ENCODE measurements around the gene MCM9.

MCM9 gene

DNA sequence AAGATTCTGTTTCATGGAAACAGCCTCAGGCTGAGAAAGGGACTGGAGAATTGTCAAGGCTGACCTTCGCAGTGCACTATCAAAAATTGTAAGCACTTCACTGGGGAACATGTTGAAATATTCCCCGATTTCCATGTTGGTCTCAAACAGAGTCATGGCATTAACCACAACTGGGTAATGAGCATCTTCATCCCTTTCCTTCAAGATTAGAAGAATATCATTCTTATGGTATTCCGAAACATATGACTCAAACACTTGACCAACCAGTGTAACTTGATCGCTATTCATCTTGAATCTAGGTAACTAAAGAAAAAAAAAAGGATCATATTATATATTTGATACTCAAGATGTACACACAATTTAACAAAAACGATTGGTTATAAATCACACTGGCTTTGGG, 3.5 kb downstream of the MCM9 start:
- DNase-seq: no peak

DNA sequence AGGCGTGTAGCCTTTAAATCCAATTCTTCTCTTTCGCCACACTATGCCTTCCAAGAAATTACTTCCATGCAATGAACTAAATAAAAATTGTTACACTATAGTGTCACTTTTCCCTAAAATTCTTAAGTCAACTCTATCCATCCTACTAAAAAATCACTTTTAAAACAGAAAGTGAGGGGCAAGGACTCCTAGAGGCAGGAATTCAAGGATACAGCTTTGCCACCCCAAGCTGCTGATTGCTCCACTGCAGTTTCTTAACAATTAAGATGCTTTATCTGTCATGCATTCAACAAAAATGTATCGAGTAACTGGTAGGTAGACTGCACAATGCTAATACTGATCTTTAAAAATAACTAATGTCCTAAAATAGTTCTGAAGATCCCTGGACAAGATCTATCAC, 4.3 kb downstream of the MCM9 start:
- DNase-seq: no peak

DNA sequence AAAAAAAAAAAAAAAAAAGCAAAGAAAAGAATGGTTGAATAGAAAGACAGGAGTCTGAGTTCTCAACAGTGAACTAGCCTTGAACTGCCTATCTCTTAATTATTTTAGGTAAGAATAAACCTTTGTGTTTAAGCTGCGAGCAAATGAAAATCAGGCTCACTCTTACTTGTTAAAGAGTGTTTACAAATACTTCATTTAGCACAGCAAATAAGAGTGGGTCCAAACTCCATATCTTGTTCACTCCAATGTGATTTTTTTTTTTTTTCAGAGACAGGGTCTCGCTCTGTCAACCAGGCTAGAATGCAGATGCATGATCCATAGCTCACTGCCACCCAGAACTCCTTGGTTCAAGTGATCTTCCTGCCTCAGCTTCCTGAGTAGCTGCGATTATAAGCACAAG, 11.9 kb downstream of the MCM9 start:
- no peak for DNase-seq

DNA sequence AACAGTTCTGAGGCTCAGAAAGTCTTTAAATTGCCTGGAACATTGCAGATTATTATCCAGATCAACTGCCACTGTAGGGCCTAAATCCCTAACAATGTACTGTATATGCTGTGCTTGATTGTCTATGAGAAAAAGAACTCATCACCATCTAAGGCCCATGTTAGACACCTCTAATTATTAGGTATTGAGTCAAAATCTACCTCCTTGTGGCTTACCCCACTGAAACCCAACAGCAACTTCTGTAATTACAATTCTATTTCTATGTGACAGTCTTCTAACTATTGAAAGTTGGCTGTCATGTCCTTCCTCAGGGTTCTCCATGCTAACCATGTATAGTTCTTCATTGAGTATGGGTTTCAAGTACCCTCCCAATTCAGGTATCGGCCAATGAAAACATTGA, 13.9 kb downstream of the MCM9 start:
- DNase-seq: no peak

DNA sequence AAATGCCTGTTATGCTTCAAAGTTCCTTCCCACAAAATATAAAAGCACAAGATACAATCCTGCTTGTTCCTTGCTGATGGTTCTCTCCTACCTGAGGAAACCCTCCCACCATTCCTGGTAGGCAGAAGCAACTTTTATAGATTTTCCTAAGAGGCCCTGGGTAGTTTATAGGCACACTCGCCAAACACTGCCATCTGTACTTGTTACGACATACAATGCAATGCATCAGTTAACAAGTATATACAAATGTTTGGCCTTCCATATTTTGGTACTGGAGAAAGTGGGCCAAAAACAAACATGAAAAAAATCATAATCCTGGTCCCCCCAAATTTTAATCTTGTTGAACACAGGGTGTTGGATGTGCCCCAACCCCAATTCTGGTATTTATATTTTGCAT, 16.6 kb downstream of the MCM9 start:
- DNase-seq: no peak

DNA sequence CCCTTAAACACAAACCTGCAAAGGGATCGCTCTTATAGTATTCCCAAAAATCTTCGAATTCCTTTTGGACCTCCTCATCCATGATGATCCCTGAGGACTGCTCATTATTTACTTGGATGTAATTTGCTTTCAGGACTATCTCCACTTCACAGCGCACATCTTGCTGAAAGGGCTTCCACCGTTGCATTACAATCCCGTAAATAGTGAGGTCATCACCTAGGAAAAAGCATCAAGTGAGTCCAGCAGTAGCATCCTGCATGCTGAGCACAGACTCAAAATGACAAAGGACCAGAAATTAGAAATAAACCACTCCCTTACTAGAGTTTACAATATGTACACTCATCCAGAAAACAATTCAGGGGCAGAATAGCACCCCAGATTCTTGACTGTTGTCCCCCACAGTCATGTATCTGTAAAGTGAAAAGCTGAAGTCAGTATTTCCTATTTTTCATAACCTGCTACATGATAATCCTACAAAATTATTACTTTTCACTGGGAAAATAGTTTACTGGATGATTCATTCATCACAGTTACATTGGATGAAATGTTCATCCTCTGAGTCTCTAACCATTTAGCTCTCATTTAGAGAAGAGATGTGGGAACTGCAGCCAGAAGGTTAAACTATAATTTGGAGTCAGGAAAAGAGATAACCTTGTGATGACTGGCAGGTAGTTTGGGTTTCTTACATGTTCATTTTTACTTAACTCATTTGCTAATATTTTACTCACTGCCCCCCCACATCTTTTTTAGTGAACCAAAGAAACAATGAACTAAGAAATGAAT, 17.2 kb downstream of the MCM9 start:
- no peak for DNase-seq

DNA sequence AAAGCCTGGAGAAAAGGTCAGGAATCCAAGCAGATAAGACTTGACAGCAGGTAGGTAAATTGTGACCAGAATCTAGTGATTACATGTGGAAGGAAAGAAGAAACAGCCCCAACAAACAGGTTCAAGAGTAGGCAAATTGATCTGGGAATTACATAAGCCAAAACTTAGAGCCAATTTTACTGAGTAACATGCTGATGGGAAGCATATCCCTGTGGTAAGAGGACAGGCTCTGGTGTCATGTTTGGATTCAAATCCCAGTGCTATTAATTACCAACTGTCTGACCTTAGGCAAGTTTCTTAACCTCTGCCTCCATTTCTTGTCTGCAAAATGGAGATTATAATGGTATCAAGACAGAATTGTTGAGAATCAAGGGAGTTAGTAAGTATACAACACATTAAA, 20.4 kb downstream of the MCM9 start:
- no peak for DNase-seq

DNA sequence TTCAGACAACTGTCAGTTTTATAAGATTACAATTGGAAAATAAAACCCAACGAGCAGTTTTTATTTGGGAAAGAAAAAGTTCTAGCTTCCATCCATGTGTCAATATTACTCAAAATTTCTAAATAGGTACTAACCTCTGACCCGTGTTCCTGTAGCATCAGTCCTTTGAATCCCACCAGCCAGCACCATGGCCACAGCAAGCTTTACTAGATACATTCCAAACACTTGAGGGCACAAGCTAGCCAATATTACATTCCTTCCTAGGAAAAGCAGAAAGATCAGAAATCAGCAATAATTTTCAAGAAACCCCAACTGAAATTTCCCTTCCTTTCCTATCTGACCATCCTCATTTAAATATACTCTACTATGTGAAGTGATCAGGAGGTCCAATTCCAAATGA, 21.8 kb downstream of the MCM9 start:
- DNase-seq: no peak

DNA sequence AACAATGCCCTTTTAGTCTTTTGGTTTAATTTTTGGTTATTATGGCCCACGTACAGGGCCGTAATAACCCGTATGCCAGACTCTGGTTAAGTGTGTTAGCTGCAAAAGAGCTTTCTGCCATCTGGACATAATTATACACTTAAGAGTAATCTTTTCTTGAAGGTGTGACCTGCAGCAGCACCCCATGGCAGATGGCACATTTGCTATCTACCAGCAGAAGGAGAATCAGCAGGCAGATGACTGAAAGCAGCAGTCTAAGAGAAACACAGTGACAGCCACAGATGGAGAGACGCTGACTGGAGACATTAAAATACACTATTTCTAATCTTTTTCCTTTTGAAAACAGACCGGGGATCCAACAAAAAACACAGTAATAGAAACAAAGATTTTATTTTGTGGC, 22.3 kb downstream of the MCM9 start:
- no peak for DNase-seq

DNA sequence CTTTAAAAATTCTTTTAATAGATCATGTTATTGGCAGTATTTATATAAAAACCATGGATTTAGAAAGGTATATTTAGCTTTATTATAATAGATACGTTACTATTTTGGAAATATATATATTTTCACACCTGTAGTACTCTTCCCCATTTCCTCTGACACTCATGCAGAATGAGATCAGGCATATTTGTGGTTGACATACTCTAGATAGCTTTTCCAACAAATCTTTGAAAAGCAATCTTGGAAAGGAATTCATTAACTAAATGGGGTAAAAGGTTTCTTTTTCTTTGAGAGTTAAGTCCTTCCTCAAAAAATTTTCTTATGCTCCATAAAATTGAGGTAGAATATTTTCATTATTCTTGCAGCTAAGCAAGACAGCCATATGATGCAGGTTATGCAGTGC, 26.5 kb downstream of the MCM9 start:
- DNase-seq: no peak

DNA sequence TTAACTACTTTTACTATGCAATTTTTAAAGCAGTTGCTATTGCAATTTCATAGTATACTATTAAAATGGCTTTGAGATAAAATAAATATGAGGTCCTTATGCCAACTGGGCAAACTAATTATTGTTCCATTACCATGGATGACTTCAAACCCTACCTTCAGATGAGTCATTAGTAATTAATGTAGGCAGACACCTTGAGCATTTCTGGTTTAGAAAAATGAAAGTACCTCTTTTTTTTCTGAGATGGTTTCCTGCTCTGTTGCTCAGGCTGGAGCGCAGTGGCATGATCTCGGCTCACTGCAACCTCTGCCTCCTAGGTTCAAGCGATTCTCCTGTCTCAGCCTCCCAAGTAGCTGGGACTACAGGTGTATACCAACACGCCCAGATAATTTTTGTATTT, 29.1 kb downstream of the MCM9 start:
- DNase-seq: no peak

DNA sequence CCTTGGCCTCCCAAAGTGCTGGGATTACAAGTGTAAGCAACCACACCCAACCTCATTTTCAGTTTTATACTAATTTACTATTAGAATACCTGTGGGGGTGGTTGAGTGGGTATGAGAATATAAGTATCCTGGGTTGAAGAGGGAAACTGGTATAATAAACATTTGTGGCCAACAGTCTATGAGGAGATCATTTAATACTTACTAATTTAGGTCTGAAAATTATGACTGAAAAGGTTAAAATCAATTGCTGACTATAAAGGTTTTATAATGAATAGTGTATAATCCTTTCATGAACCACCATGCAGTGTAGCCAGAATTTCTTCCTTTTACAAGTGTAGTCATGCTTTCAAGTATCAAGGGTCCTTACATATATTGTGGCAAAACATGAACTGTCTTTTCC, 29.9 kb downstream of the MCM9 start:
- DNase-seq: no peak

DNA sequence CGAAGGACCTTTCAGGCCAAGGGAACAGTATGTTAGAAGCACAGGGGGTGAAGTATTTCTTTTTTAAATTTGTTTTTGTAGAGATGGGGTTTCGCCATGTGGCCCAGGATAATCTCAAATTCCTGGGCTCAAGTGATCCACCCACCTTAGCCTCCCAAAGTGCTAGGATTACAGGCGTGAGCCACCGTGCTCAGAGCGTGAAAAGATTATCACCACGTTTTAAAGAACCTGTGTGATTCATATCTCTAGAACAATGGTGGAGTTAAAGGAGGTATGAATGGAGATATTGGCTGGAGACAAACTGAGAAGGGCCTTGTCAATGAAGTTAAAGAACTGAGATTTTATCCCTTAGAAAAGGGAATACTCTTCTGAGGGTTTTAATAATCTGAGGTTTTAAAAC, 31.3 kb downstream of the MCM9 start:
- DNase-seq: no peak

DNA sequence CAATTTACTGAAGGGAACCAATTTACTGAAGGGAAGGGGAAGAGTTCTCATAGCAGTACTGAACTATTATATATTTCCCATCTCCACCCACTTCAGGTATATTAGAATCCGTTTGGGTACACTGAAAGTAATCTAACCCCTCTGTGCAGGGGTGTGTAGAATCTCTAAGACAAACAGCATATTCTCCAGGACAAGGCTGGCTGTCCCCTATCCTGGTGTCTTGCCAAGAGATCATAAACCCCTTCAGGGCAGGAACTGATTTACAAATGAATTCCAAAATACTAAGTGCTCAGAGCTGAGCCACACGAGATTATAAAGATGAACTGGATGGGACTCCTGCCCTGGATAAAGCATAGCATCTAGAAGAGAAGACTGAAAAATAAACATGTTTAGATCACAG, 31.8 kb downstream of the MCM9 start:
- no peak for DNase-seq

DNA sequence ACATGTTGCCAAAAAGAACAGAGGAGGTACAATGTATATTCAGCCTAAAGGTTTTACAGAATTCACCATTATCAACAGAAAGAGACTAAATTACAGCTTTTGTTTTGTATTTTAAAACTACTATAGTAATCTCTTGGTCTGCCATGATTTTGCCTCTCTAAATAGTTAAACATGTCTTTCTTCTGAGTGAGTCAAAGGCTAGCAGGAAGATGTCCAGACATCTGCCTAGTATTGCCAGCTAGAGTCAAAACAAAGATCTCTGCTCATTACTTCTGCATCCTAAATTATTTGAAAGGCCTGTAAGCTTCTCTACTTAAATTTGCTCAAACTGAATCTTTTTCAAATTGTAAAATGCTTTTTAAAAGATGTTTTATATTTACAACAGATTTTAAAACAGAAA, 32.2 kb downstream of the MCM9 start:
- no peak for DNase-seq

DNA sequence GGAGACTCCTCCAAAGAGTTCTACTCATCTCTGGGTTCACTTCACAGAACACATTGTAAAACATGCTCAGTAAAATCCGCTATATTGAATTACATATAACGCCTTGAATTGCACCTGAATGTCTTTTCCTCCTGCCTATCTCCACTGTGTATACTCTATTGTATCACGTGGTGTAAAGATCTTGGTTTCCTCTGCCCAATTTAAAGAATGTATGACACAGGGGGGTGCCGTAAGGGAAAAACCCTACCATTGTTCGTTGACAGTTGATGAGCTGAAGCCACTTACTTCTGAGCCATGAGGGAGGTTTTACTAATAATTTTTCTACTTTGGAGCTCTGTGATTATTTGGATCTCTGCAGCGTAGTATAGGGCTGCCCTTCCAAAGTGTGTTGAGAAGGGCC, 35.0 kb downstream of the MCM9 start:
- DNase-seq: no peak

DNA sequence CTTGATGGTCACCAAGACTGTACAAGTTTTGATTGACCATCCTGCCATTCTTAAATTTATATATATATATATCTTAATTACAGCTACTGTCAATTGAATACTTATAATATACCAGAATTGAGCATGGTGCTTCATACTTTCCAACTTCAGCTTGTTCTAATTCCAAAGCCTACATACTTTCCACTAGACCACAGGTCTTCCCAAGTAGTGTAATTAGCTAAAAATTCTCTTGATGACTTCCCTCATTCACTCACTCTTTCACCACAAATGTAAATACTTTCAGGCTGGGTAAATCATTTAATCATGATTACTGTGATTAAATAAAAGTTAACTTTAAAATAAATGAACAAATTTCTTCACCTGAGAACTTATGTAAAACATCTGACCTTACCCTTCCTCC, 37.6 kb downstream of the MCM9 start:
- DNase-seq: no peak

DNA sequence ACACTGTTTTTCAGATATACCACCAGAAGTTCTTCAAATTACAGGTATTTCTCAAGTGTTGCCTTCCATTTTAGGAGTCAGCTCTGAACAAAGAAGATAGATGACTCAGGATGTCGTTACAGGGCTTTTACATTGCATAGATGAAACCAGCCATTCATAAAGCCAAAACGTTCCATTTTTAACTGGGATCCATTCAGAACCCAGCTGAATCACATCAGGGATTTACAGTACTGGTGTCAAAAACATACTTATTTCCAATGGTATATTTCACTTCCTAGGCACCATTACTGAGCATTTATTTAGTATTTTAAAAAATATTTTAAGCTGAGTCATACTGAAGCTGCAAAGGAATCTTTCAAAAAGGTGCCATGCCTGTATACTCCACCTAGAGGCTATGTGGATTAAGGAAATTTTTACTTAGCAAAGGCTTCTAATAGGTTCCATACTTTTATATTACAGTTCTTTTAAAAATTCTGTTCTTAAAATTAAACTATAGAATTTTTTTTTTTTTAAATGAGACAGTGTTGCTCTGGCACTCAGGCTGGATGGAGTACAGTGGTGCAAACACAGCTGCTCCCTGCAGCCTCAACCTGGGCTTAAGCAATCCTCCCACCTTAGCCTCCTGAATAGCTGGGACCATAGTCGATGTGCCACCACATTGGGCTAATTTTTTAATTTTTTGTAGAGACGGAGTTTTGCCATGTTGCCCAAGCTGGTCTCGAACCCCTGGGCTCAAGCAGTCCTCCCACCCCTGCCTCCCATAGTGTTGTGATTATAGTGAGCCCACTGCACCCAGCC, 38.4 kb downstream of the MCM9 start:
- peak; percentile 27 for DNase-seq

DNA sequence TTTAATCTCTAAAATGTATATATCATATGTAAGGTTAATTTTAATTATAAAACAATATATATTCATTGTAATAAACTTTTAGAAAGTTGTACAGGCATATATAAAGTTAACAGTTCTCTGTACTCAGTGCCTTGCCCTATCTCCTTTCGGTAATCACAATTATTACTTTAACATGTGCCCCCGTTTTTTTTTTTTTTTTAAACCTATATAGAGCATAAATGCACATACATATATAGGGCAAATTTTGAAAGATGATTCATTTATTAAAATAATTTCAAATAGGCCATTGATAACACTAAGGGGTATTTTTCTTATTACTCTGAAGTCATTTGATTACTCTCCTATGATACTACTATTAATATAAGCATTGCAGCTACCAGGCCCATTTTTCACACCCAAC, 39.1 kb downstream of the MCM9 start:
- DNase-seq: no peak

DNA sequence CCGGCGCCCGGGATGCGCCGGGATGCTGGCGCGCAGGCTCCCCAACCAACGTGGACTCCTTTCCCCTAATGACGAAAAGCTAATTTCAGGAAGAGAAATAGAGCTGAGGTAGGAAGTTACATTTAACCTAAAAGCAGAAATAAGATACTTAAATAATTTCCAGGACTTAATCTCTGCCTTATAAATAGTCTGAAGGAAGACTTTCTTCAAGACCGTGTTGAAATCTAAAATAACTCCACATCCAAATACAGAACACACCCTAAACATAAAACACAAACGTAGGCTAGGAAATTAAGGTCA, 39.7 kb downstream of the MCM9 start:
- no peak for DNase-seq

DNA sequence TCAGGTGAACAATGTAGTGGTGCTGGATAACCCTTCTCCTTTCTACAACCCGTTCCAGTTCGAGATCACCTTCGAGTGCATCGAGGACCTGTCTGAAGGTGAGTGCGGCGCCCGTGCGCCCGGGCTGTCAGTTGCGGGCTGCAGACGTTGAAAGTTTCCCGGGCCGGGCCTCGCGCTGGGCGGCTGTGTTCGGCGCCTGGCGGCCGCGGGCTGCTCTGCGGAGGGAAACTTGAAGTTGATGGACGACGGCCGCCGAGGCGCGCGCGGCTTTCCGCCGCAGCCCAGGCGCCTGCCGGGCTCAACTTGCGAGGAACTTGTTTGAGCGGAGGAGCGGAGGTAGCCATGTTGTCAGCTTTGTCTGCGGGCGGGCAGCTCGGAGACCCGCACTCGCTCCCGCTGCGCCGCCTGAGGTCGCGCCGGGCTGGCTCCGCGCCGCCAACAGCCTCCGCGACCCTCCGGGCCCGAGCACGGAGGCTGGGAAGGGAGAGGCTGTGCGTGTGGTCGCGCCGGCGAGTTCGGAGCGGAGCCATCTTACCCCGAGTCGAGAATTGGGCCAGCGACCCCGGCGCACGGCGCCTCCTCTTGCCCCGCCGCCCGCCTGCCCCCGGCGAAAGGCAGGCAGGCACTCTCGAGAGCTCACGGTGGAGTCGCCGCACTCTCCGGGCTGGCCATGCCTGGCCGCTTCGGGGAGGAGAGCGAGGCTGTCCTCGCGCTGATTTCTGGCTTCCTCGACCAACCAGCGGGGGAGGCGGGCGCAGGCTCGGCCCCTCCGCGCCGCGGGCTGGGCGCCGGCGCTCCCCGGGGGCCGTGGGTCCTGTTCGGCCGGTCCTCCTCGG, 40.3 kb downstream of the MCM9 start:
- DNase-seq: peak; percentile 64

DNA sequence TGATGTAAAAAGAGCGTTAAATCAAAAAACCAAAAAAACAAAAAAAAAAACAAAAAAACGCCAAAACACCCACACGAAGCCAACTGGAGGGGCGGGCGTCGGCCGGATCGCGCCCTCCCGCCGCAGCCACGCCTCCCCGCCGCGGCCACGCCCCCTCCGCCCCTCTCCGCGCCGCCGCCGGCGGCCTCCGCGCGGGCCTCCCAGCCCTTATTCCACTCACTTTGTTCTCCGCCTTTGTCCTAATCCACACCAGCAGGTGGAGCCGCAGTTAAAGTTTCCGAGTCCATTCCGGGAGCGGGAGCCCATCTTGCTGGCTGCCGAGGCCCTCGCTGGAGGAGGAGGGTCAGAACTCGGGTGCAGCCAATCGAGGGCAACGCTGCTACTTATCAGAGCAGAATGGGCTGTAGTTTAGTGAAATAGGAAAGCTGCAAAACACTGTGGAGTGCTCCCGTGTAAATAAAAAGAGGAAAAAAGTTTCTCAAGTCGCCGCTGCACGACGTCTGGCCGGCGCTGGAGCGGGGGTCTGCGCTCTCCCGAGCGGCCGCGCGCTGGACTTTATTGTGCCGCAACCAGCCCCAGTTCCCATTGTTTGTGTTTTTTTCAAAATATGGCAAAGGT, 41.0 kb downstream of the MCM9 start, which contains the start of gene ASF1A:
TSS of gene ASF1A (plus strand) at position 346 of the 618 bp plus-strand sequence. CDS start at position 608, 262 bp downstream.
- peak; percentile 99 for DNase-seq

DNA sequence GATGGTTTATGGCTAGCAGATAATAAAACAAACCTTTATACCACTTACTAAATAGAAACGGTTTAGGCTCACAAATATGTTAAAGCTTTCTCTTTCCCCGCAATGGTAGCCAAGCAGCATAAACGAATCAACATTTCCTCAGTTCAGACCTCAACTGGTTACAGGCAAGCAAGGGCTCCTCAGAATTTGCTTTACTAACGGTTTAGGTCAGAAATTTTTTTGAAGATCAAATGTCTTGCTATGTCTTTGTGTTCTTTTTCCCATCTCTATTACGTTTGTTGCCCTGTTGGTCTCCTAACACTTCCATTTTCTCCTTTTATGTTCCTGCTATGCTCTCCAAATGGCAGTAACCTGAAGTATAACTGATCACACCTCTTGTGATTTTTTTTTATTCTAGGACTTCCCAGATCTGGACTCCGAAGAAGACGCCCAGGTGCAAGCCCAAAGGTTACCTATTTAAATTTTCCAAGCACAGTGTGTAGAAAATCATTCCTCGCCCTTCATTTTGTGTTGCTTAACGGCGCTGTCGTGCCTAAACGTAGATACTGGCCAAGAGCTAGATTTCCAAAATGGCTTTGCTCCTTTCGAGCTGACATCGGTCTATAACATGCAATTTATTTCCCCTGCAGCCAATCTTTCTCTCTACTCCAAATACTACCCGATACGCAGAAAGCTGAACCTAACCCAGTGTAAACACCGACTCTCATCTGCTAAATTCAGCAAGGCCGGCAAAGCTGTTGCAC, 41.7 kb downstream of the MCM9 start:
- peak; percentile 73 for DNase-seq

All from NCI-H345 (cell line).